ENCODE measurements around the gene CDH12. TPM values are rescaled to one million over a fixed set of nuclear protein-coding genes. Genes with fewer than 3 reads are reported as not detected.
"Not testable (repeated sequence)": the region's sequence is repeated elsewhere in the genome, so short reads cannot be mapped to it uniquely, and the experiment has no call there.

The CDH12 gene
- total RNA-seq, 1 experiment from 2014 or later, result not detected

DNA sequence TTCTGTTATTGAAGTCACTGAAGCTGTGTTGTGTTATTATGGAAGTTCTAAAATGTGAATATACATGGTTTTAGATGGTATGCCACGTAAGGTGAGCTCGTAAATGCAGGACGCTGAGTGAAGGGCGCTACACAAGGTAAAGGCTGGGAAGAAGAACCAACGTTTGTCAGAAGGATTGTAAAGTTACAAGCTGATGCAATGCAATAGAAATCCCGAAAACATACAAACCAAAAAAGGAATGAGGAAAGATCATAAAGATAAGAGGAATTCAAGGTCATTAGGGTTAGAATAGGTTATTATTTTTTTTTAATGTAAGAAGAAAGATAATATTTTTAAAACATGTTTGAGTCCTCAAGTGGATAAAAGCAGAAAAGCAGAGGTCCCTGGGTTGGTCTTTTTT lies 538.6 kb downstream of the CDH12 start:
- Histone ChIP-seq H3K27ac (no peak overlapping the region), H3K9me3 (replicated peaks) (no peaks in the 10 kb centered on the region), H3K36me3 (no peaks in the 10 kb centered on the region), H3K27me3 (replicated peaks) (no peaks in the 10 kb centered on the region), H3K4me1 (replicated peaks) (no peaks in the 10 kb centered on the region), H3K4me3 (no peak overlapping the region)
- no peak for DNase-seq (ENCODE audit: low read depth in 1 of 2, low spot score in 2 of 2)

DNA sequence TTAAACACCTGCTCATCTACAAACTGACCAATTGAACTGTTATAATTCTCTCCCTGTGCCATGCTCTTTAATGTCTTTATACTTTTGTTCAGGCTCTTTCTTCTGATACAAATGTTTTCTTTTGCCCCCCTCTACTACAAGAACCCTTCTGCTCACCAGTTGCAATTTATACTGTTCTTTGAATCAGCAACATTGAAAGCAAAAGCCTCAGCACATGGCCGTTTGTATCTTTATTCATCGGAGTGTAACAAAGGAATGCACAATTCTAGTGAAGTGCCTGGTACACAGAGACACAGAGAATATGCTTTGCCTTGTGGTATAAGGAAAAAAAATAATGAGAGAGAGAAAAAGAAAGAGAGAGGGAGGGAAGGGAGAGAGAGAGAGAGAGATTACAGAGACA lies 547.1 kb downstream of the CDH12 start:
- H3K27me3 ChIP-seq (replicated peaks), result no peaks in the 10 kb centered on the region
- no peaks in the 10 kb centered on the region for H3K9me3 ChIP-seq (replicated peaks)
- H3K27ac ChIP-seq, result no peak overlapping the region
- no peak for DNase-seq (ENCODE audit: low read depth in 1 of 2, low spot score in 2 of 2)
- no peaks in the 10 kb centered on the region for H3K4me1 ChIP-seq (replicated peaks)
- no peak overlapping the region for H3K4me3 ChIP-seq
- H3K36me3 ChIP-seq, result no peaks in the 10 kb centered on the region

DNA sequence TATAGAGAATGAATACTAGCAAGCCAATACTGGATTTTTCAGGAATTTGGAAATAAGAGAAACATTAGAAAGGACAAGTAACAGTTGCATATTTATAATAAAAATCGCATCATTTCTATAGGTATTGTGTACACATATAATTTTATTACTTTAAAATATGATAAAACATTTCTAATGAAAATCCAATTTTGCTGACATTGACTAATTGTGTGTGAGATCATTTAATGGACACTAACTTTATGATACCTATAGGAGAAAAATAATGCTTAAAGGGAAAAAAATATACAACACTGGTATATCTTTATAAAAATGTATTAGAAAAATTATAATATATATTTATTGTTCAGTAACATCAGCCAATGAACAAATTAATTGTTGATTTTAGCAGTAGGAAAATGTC lies 557.3 kb downstream of the CDH12 start:
- H3K4me1 ChIP-seq (replicated peaks), result no peaks in the 10 kb centered on the region

DNA sequence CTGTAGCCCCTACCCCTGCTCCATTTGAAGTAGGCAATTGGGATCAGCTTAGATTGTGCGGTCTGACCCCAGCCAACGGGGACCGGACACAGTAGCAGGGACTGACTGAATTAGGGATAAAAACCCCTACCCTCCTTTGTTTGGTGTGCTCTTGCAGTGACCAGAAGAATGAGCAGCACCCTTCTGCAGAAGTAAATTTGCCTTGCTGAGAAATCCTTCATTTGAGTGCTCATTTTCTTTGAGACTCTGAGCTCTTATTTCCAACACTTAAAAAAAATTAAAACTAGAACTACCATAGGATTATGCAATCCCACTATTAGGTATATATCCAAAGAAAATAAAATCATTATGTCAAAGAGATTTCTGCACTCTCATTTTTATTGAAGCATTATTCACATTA lies 560.0 kb downstream of the CDH12 start:
- DNase-seq (ENCODE audit: low read depth in 1 of 2, low spot score in 2 of 2), result no peak
- H3K4me3 ChIP-seq, result no peak overlapping the region
- H3K36me3 ChIP-seq, result no peaks in the 10 kb centered on the region

More for the DNA sequence above, 557.3 kb downstream of the CDH12 start:
- H3K27me3 ChIP-seq (replicated peaks), result no peaks in the 10 kb centered on the region
- no peak overlapping the region for H3K4me3 ChIP-seq
- 0 out of 2 replicates have a peak, but pooled peaks cover 2% of the 10 kb centered on the region for H3K9me3 ChIP-seq (replicated peaks)
- H3K36me3 ChIP-seq, result no peaks in the 10 kb centered on the region
- DNase-seq (ENCODE audit: low read depth in 1 of 2, low spot score in 2 of 2), result no peak
- H3K27ac ChIP-seq, result no peak overlapping the region

DNA sequence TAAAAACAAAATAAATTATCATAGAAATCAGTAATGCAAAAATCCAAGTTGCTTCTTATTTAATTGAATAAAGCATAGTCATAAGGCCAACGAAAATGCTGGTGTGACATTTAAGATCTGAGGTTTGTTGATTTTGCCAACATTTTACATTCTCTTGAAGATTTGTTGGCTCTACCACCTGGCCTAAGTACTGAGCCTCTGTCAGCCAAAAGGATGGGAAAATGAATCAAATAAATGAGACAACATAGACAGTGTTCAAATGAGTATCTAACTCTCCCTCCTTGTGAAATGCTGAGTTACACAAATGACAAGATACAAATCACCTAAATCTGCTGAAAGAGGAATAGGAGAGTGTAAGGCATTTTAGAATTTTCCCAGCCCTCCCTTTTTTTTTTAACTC lies 575.0 kb downstream of the CDH12 start:
- Histone ChIP-seq H3K9me3 (replicated peaks) (no peaks in the 10 kb centered on the region; the same call in 1 of the 2 replicates), H3K36me3 (no peaks in the 10 kb centered on the region), H3K4me3 (no peak overlapping the region), H3K4me1 (replicated peaks) (no peaks in the 10 kb centered on the region), H3K27ac (no peak overlapping the region), H3K27me3 (replicated peaks) (no peaks in the 10 kb centered on the region)
- no peak for DNase-seq (ENCODE audit: low read depth in 1 of 2, low spot score in 2 of 2)

More for the DNA sequence above, 560.0 kb downstream of the CDH12 start:
- no peaks in the 10 kb centered on the region for H3K27me3 ChIP-seq (replicated peaks)
- H3K4me1 ChIP-seq (replicated peaks), result no peaks in the 10 kb centered on the region
- H3K9me3 ChIP-seq (replicated peaks), result 0 out of 2 replicates have a peak, but pooled peaks cover 2% of the 10 kb centered on the region
- H3K27ac ChIP-seq, result no peak overlapping the region

DNA sequence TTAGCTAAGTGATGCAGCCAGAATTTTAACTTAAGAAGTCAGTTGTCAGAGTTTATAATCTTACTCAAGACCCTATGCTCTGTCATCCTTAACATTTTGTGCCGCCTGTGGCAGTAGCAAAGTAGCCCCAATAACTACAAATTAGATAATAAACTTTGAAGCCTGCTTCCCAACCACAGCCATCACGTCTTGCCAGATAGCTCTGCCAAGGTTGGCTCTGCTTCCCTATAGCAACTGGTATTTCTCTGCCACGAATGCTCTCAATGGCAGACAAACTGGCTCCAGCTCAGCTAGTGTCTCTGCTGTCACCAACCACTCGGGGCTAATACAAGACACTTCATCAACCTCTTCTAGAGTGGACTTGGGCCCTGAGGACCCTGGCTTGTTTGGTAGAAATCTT lies 576.1 kb downstream of the CDH12 start:
- Histone ChIP-seq H3K4me3 (no peak overlapping the region), H3K27ac (no peak overlapping the region), H3K36me3 (no peaks in the 10 kb centered on the region), H3K27me3 (replicated peaks) (no peaks in the 10 kb centered on the region), H3K4me1 (replicated peaks) (no peaks in the 10 kb centered on the region), H3K9me3 (replicated peaks) (no peaks in the 10 kb centered on the region; the same call in 1 of the 2 replicates)
- no peak for DNase-seq (ENCODE audit: low read depth in 1 of 2, low spot score in 2 of 2)

DNA sequence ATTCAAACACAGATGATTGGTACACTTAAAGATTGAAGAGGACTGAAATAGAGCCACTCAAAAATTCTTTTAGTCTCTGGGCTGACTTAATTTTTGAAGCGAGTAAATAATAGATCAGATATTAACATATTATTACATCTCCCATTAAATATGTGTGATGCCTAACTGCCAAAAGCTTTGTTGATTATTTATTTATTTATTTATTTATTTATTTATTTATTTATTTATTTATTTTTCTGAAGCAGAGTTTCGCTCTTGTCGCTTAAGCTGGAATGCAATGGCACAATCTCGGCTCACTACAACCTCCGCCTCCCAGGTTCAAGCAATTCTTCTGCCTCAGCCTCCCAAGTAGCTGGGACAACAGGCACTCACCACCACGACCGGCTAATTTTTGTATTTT lies 587.3 kb downstream of the CDH12 start:
- not testable (repeated sequence) for DNase-seq (ENCODE audit: low read depth in 1 of 2, low spot score in 2 of 2); H3K27ac ChIP-seq; H3K36me3 ChIP-seq; H3K4me3 ChIP-seq; H3K27me3 ChIP-seq (replicated peaks); H3K9me3 ChIP-seq (replicated peaks); H3K4me1 ChIP-seq (replicated peaks)

DNA sequence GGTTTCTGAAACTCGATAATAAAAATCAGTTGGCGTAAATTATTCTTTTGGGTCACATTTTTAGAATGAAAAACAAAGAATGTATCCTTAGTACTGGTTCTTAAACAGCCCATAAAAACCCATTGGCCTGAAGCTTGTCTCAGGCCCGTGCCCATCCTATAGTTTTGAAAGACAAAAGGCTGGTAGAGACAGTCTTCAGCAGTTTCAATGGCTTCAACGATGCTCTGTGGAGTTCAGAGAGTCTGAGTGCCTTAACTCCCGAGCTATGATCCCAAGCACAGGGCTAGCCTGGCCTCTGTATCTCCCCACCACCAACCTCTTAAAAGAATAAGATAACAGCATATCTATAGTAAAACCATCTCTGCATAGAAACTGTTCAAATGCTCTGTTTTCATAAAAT lies 595.0 kb downstream of the CDH12 start:
- H3K9me3 ChIP-seq (replicated peaks), result no peaks in the 10 kb centered on the region
- H3K27ac ChIP-seq, result no peak overlapping the region
- no peak overlapping the region for H3K4me3 ChIP-seq
- no peak for DNase-seq (ENCODE audit: low read depth in 1 of 2, low spot score in 2 of 2)
- H3K4me1 ChIP-seq (replicated peaks), result no peaks in the 10 kb centered on the region
- H3K27me3 ChIP-seq (replicated peaks), result no peaks in the 10 kb centered on the region
- no peaks in the 10 kb centered on the region for H3K36me3 ChIP-seq

DNA sequence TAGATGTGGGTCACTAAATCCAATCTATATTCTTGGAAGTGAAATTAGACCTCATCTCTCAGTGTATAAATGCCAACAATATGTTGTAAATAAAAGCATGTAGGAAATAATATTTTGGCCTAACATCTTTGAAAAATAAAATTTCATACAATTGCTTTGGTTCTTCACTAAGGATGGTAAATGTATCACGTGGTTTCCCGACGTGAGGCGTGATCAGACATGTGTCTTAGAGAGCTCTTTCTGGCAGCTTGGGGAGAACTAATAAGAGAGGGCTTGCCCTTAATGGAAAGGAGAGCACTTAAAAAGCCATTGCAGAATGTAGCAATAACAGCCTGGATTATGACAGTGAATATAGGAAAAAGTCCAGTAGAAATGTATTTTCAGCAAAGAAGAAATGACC lies 602.6 kb downstream of the CDH12 start:
- Histone ChIP-seq H3K27ac (no peak overlapping the region), H3K4me1 (replicated peaks) (no peaks in the 10 kb centered on the region), H3K36me3 (no peaks in the 10 kb centered on the region), H3K27me3 (replicated peaks) (no peaks in the 10 kb centered on the region), H3K4me3 (no peak overlapping the region), H3K9me3 (replicated peaks) (no peaks in the 10 kb centered on the region)
- no peak for DNase-seq (ENCODE audit: low read depth in 1 of 2, low spot score in 2 of 2)

DNA sequence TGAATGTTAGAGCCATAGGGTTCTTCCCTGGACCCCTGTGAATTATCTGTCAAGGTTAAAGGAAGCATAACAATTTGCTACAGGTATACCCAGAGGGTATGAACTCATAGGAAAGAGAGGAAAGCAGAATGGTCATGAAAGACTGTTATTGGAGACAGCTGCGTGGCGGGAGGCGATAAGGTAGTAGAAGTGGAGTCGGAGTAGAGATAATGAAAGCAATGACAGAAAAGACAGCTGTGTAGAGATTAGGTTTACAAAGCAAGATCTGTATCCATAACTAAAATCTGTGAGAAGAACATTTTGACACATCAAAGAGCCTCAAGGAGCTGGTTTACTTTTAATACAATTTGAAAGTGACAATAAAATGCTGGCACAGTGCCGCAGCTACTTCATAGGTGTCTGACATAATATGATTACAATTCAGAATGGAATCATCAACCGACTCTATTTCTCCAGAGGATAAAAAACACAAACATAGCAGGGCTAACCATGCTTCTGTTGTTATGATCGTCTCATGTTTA lies 603.9 kb downstream of the CDH12 start:
- Histone ChIP-seq H3K36me3 (no peaks in the 10 kb centered on the region), H3K4me3 (no peak overlapping the region), H3K9me3 (replicated peaks) (no peaks in the 10 kb centered on the region), H3K4me1 (replicated peaks) (no peaks in the 10 kb centered on the region), H3K27ac (no peak overlapping the region), H3K27me3 (replicated peaks) (no peaks in the 10 kb centered on the region)
- DNase-seq (ENCODE audit: low read depth in 1 of 2, low spot score in 2 of 2), result no peak

DNA sequence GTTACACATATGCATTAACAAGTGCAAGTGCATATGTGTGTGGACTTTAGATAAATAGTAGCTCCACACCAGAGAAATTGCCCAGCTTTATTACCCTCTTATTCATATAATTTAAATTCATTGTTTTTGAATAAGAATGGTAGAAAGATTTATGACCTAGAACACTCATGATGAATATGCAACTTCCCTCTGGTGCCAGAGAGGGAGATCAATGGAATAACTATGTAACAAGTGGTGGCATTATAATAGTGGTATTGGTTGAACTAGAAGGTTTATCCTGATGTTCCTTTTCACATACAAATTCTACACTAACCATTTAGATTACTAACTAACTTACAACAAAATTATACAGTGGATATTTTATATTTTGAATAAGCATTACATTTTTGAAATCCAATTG lies 607.4 kb downstream of the CDH12 start:
- Histone ChIP-seq H3K4me1 (replicated peaks) (no peaks in the 10 kb centered on the region), H3K9me3 (replicated peaks) (no peaks in the 10 kb centered on the region), H3K27me3 (replicated peaks) (no peaks in the 10 kb centered on the region), H3K4me3 (no peak overlapping the region), H3K27ac (no peak overlapping the region), H3K36me3 (no peaks in the 10 kb centered on the region)
- DNase-seq (ENCODE audit: low read depth in 1 of 2, low spot score in 2 of 2), result no peak

DNA sequence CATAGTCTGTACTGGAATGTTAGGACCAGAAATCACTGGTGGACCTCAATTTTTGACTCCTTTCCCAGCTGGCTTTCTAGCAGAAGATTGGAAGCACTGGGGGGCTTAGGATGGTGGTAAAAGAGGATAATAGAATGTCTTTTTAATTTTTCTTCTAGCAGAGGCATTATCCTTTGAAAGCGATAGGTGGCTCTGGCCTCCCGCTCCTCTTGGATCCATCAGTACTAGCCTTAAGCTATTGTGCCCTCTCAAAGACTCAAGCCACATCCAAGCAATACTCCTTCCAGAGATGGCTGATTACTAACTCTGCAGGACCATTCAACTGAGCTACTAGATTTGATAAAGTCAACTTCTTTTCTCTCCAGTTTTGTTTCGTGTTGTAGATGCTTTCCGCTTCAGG lies 610.6 kb downstream of the CDH12 start:
- Histone ChIP-seq H3K36me3 (no peaks in the 10 kb centered on the region), H3K27ac (no peak overlapping the region), H3K9me3 (replicated peaks) (no peaks in the 10 kb centered on the region; the same call in 1 of the 2 replicates), H3K4me1 (replicated peaks) (no peaks in the 10 kb centered on the region), H3K4me3 (no peak overlapping the region), H3K27me3 (replicated peaks) (no peaks in the 10 kb centered on the region)
- no peak for DNase-seq (ENCODE audit: low read depth in 1 of 2, low spot score in 2 of 2)

DNA sequence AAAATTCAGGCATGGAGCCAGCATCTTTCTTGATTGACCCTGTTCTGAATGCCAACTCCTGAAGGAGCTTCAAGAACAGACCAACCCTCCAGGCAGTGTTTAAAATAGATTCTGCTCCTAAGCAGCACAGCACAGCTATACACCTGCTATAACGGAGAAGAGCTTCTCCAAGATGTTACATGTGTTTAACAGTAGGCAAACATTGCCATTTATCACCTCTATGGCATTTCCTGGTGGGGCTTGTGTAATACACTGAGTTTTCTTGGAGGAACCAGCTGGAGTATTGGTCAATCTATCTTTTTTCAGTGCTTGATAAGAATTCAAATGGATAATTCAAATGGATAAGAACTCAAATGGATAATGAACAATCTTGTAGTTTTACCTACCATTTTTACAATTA lies 615.1 kb downstream of the CDH12 start:
- Histone ChIP-seq H3K36me3 (no peaks in the 10 kb centered on the region), H3K27me3 (replicated peaks) (no peaks in the 10 kb centered on the region), H3K9me3 (replicated peaks) (no peaks in the 10 kb centered on the region; the same call in 1 of the 2 replicates), H3K4me3 (no peak overlapping the region), H3K27ac (no peak overlapping the region), H3K4me1 (replicated peaks) (no peaks in the 10 kb centered on the region)
- DNase-seq (ENCODE audit: low read depth in 1 of 2, low spot score in 2 of 2), result no peak

DNA sequence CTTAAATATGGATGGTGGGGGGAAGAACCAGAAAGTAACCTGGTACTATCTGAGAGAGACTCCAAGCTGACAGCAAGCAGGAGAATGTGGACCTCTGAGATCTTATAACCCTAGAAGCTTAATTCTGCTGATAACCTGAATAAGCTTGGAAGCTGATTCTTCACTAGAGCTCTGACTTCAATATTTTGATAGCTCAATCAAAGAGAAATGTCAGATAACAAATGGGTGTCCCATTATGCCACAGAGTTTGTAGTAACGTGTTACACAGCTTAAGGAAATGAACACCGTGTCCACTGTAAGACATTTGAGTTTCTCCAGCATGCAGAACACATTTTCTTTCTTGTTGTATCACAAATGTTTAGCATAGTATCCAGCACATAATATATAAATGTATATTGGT lies 626.7 kb downstream of the CDH12 start:
- Histone ChIP-seq H3K36me3 (no peaks in the 10 kb centered on the region), H3K4me1 (replicated peaks) (no peaks in the 10 kb centered on the region), H3K27me3 (replicated peaks) (no peaks in the 10 kb centered on the region), H3K4me3 (no peak overlapping the region), H3K9me3 (replicated peaks) (no peaks in the 10 kb centered on the region), H3K27ac (no peak overlapping the region)
- DNase-seq (ENCODE audit: low read depth in 1 of 2, low spot score in 2 of 2), result no peak

DNA sequence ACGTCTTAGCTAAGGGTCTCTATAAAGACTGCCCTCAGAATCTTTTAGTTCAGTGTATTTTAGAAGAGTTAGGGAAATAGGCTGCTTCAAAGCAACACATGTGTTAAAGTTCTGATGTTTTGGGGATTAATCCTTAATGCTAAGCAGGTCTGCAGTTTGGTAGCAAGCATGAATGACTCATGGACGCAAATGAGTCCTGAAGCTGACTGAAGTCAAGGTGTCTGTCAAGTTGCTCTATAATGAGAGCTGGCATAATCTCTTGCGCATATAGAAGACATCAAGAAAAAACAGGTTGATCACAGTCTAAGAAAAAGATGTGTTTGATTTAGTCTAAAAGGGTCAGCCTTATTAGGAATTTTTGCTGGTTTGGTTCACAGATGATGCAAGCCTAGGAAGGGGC lies 630.1 kb downstream of the CDH12 start:
- no peak overlapping the region for H3K27ac ChIP-seq

More for the DNA sequence above, 630.1 kb downstream of the CDH12 start:
- DNase-seq (ENCODE audit: low read depth in 1 of 2, low spot score in 2 of 2), result no peak
- Histone ChIP-seq H3K4me1 (replicated peaks) (no peaks in the 10 kb centered on the region), H3K36me3 (no peaks in the 10 kb centered on the region), H3K4me3 (no peak overlapping the region), H3K9me3 (replicated peaks) (no peaks in the 10 kb centered on the region), H3K27me3 (replicated peaks) (no peaks in the 10 kb centered on the region)
